Loucy (cell line): ENCODE data around the gene BHLHE23.

Source experiments
- H2AFZ ChIP-seq: fragments of 200-600 bp; sonication (generic); 2 replicates; pipeline ENCODE4 v1.6.0; 2016; ENCODE audit warnings: antibody characterized with exemption, mild to moderate bottlenecking, low read length, moderate library complexity
- H3F3A ChIP-seq: fragments of 200-600 bp; 2 replicates; pipeline ENCODE4 v1.6.0; 2016; ENCODE audit warnings: antibody characterized with exemption, low read depth, mild to moderate bottlenecking
- H3K27me3 ChIP-seq: fragments of 200-600 bp; sonication (generic); 2 replicates; pipeline ENCODE4 v1.6.1; 2014; ENCODE audit warnings: low read length, mild to moderate bottlenecking; ENCODE audit not compliant: insufficient read depth, poor library complexity, severe bottlenecking
- H3K36me3 ChIP-seq: fragments of 200-600 bp; sonication (generic); 2 replicates; pipeline ENCODE4 v1.6.1; 2016; ENCODE audit warnings: low read length; ENCODE audit not compliant: insufficient read depth
- H3K4me1 ChIP-seq: fragments of 200-600 bp; sonication (generic); 2 replicates; pipeline ENCODE4 v1.5.1; 2014; ENCODE audit warnings: low read length, mild to moderate bottlenecking; ENCODE audit not compliant: insufficient read depth, poor library complexity, severe bottlenecking
- H3K4me2 ChIP-seq: fragments of 200-600 bp; sonication (generic); 2 replicates; pipeline ENCODE4 v1.6.0; 2014; ENCODE audit warnings: antibody characterized with exemption, low read length, low read depth, mild to moderate bottlenecking; ENCODE audit not compliant: poor library complexity, severe bottlenecking
- H3K4me3 ChIP-seq: fragments of 200-600 bp; sonication (generic); 2 replicates; pipeline ENCODE4 v1.5.1; 2014; ENCODE audit warnings: low read length, mild to moderate bottlenecking, mixed read lengths; ENCODE audit not compliant: poor library complexity, severe bottlenecking
- H3K79me2 ChIP-seq: fragments of 200-600 bp; sonication (generic); 2 replicates; pipeline ENCODE4 v1.6.1; 2014; ENCODE audit warnings: low read length; ENCODE audit not compliant: insufficient read depth
- H3K9ac ChIP-seq: fragments of 200-600 bp; sonication (generic); 2 replicates; pipeline ENCODE4 v1.6.0; 2014; ENCODE audit warnings: mild to moderate bottlenecking, low read depth, low read length, moderate library complexity; ENCODE audit not compliant: poor library complexity, severe bottlenecking
- H3K9me2 ChIP-seq: fragments of 200-600 bp; sonication (generic); replicated peaks from 2 replicates; pipeline ENCODE4 v1.6.1; 2016; ENCODE audit warnings: low read depth, low read length, mixed read lengths
- H3K9me3 ChIP-seq: fragments of 200-600 bp; sonication (generic); 2 replicates; pipeline ENCODE4 v1.6.1; 2014; ENCODE audit warnings: mild to moderate bottlenecking, antibody characterized with exemption, low read length, low read depth; ENCODE audit not compliant: insufficient read depth
- H4K20me1 ChIP-seq: fragments of 200-600 bp; sonication (generic); 2 replicates; pipeline ENCODE4 v1.6.0; 2014; ENCODE audit warnings: antibody characterized with exemption, low read length, mild to moderate bottlenecking; ENCODE audit not compliant: insufficient read depth, poor library complexity, severe bottlenecking
- EZH2phosphoT487 ChIP-seq: fragments of 200-600 bp; IDR thresholded peaks from 2 replicates; pipeline ENCODE4 v1.6.1; 2018; ENCODE audit warnings: antibody characterized with exemption, mild to moderate bottlenecking, moderate library complexity, borderline replicate concordance
- TF ChIP-seq, protein P1 (sequence below): fragments of 200-600 bp; sonication (generic); conservative IDR thresholded peaks from 2 replicates; pipeline ENCODE4 v1.5.1; 2014; ENCODE audit warnings: mild to moderate bottlenecking, antibody characterized with exemption, low read length

The BHLHE23 gene

DNA sequence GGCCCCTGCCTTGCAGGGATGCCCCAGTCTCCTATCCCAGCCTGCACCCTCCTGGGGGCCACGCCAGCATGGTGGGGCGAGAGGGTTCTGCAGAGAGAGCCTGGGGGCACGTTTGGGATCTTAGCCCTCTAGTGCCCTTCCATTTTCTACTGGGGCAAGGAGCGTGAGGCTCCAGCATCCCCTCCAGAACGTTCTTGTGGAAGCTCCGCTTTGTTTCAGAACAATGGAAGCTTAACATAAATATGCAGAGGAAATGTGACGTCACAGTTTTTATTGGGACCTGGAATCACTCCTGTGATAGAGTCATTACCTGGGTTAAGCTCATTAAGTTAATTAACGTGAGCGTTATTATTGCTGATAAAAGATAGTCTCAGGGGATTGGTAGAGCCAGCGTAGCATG is 19.6 kb downstream of the BHLHE23 start:
- Histone ChIP-seq H3F3A (no peaks in the 10 kb centered on the region), H3K4me1 (peaks cover 10% of the 10 kb centered on the region), H3K36me3 (no peaks in the 10 kb centered on the region), H4K20me1 (no peaks in the 10 kb centered on the region), H3K9ac (no peak overlapping the region), H2AFZ (no peak overlapping the region), H3K9me2 (no peaks in the 10 kb centered on the region), H3K4me2 (no peak overlapping the region), H3K79me2 (no peaks in the 10 kb centered on the region), H3K27me3 (no peaks in the 10 kb centered on the region), H3K4me3 (no peak overlapping the region), H3K9me3 (no peaks in the 10 kb centered on the region)
- no peak for TF ChIP-seq EZH2phosphoT487
- TF ChIP-seq, protein P1, sequence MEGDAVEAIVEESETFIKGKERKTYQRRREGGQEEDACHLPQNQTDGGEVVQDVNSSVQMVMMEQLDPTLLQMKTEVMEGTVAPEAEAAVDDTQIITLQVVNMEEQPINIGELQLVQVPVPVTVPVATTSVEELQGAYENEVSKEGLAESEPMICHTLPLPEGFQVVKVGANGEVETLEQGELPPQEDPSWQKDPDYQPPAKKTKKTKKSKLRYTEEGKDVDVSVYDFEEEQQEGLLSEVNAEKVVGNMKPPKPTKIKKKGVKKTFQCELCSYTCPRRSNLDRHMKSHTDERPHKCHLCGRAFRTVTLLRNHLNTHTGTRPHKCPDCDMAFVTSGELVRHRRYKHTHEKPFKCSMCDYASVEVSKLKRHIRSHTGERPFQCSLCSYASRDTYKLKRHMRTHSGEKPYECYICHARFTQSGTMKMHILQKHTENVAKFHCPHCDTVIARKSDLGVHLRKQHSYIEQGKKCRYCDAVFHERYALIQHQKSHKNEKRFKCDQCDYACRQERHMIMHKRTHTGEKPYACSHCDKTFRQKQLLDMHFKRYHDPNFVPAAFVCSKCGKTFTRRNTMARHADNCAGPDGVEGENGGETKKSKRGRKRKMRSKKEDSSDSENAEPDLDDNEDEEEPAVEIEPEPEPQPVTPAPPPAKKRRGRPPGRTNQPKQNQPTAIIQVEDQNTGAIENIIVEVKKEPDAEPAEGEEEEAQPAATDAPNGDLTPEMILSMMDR: no peak

DNA sequence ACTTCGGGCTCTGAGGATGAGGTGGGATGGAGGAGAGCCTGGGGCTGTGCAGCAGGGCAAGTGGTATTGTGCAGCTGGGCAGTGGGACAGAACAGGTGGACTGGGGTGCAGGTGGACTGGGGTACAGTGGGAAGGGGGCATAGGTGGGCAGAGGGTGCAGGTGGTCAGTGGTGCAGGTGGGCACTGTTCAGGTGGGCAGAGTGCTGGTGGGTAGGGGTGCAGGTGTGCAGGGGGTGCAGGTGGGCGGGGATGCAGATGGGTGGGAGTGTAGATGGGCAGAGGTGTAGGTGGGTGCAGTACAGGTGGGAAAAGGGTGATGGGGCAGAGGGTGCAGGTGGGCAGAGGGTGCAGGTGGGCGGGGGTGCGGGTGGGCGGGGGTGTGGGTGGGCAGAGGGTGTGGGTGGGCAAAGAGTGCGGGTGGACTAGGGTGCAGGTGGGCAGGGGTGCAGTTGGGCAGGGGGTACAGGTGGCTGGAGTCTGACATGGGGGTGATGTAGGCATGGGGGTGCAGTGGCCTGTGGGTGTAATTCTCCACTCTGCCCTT is 20.4 kb downstream of the BHLHE23 start:
- Histone ChIP-seq H3K27me3 (no peaks in the 10 kb centered on the region), H3K9ac (no peak overlapping the region), H3K4me1 (peaks cover 18% of the 10 kb centered on the region), H3F3A (no peaks in the 10 kb centered on the region), H3K79me2 (no peaks in the 10 kb centered on the region), H3K9me2 (no peaks in the 10 kb centered on the region), H3K9me3 (no peaks in the 10 kb centered on the region), H3K4me3 (no peak overlapping the region), H4K20me1 (no peaks in the 10 kb centered on the region), H2AFZ (no peak overlapping the region), H3K4me2 (no peak overlapping the region), H3K36me3 (no peaks in the 10 kb centered on the region)
- TF ChIP-seq, protein P1: no peak
- TF ChIP-seq EZH2phosphoT487: no peak

DNA sequence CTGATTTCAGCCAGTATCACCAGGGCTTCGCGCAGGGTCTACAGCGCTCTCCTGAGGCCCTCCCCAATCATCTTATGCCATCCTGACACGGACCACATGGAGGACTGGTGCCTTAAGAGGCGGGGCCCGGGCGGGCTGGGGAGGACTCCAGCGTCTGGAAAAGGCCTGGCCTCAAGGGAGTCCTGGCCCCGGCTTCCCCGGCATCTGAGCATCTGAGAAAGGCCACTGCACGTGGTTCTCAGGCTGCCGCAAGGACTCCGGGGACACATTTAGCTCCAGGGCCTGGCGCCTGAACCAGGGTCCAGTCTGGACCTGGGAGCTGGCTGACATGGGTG is 21.4 kb downstream of the BHLHE23 start:
- Histone ChIP-seq H3K4me2 (no peak overlapping the region), H3K27me3 (no peaks in the 10 kb centered on the region), H3F3A (no peaks in the 10 kb centered on the region), H3K4me1 (peaks cover 25% of the 10 kb centered on the region), H3K4me3 (no peak overlapping the region), H2AFZ (no peak overlapping the region), H3K79me2 (no peaks in the 10 kb centered on the region), H3K9ac (no peak overlapping the region), H3K36me3 (no peaks in the 10 kb centered on the region), H3K9me2 (no peaks in the 10 kb centered on the region), H3K9me3 (no peaks in the 10 kb centered on the region), H4K20me1 (no peaks in the 10 kb centered on the region)
- TF ChIP-seq, protein P1: no peak
- no peak for TF ChIP-seq EZH2phosphoT487
